COLO668 (cell line): Measurements from ENCODE around the gene MAP10.

Source experiments
- DNase-seq: peaks from one replicate; lab custom pipeline; 2025; ENCODE audit not compliant: unreplicated experiment; lab: John Stamatoyannopoulos, UW

The MAP10 gene

DNA sequence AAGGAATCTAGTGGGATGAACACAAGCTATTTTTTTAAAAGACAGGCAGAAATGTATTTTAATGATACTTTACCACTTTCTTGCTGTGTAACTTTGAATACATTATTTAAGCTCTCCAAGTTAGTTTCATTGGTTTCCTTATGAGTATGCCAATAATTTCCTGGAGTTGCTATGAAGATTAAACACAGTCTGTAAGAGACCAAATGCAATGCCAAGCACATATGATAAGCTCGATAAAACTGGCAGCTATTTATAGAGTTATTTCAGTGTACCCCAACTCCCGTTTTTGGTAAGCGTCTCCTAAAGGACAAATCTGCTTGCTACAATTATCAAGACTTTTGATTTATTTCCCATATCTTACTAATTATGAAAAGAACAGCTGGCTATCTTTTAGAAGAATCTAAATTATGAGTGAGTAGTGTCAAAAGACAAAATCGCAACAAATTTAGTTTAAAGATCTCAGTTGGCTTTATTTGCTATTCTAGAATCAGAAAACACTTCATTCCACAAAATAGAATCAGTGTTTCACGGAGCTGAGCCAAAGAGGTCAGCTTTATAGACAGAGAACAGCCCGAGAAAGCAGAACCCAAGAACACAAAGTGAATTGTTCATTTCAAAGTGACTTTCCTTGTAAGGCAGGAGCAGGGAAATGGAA, 7.2 kb upstream of the MAP10 start:
- no peak for DNase-seq

GRCh38 chr1:232798920-232799319, 6.3 kb upstream of the MAP10 start:
- DNase-seq, result no peak

GRCh38 chr1:232806186-232806510, 932 bp downstream of the MAP10 start:
- DNase-seq, result no peak

GRCh38 chr1:232810856-232811255, 5.6 kb downstream of the MAP10 start:
- no peak for DNase-seq

DNA sequence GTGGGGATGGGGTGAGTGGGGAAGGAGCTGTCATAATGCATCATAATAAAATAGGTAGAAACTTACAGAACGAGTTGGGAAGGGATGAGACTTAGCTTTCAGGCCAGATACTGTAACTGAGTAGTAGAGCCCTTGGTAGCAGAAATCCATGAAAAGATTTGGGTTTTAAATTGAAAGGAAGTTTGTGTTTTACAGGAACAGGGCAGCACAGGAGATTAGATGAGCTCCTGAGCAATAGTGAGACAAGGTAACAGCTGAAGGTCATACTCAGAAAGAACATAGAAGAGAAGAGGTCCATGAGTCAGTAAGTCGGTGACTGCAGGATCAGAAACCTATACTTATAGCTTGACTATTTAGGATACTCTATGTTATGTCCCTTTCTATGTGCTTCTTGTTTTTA, 7.3 kb downstream of the MAP10 start:
- DNase-seq, result no peak

- no peak for DNase-seq
Observed at GRCh38 chr1:232813097-232813496, 7.9 kb downstream of the MAP10 start.

DNA sequence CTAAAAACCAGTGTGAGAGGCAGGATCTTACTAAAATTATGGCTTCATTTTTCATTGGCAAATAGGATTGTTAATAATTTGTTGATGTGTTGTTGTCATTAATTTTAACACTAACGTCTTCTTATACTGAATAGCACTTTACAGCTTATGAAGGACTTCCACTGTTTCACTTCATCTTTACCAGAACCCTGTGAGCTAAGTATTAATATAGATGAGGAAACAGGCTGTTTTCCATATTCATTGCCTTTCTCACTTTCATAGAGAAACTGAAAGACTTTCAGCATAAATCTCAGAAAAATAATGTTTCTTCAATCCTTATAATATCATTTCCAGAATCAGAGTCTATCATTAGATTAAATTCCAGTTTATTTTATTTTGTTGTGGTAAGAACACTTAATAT, 8.5 kb downstream of the MAP10 start:
- DNase-seq, result no peak

DNA sequence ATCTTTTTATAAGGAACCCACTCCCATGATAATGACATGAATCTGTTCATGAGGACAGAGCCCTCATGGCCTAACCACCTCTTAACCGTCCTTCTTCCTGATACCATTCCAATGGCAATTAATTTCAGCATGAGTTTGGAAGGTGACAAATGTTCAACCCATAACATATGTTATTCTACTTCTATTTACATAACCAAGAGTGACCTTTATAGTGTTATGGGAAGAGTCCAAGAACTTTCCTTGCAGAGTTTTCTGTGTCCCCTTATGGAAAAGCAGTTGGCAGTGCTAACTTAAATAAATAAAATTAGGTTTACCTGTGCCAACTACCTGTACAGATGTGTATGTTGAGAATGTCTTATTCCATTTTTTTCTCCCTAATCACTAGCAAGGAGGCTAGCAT, 11.1 kb downstream of the MAP10 start:
- DNase-seq, result no peak

GRCh38 chr1:232818040-232818439, 12.8 kb downstream of the MAP10 start:
- DNase-seq, result no peak

GRCh38 chr1:232820431-232820830, 15.2 kb downstream of the MAP10 start:
- DNase-seq, result no peak

- no peak for DNase-seq
Observed at GRCh38 chr1:232822530-232822929, 17.3 kb downstream of the MAP10 start.

- DNase-seq, result no peak
Observed at GRCh38 chr1:232826318-232826717, 21.1 kb downstream of the MAP10 start.

- DNase-seq, result no peak
Observed at GRCh38 chr1:232830661-232831060, 25.4 kb downstream of the MAP10 start.

GRCh38 chr1:232831895-232832294, 26.7 kb downstream of the MAP10 start:
- no peak for DNase-seq

DNA sequence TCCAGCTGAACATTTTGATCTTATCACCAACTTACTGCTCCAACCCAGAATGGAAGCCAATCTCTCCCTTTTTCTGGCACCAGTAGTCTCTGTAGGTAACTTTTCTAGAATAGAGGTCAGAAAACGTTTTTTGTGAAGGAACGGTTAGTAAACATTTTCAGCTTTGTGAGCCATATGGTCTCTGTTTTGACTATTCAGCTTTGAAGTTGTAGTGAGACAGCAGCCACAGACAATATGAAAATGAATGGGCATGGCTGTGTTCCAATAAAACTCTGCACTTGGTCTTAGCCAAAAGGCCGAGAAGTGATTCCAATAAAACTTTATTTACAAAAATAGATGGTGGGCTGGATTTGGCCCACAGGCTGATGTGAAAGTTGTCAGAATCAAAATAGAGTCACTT, 28.9 kb downstream of the MAP10 start:
- no peak for DNase-seq

GRCh38 chr1:232835166-232835565, 29.9 kb downstream of the MAP10 start:
- no peak for DNase-seq

GRCh38 chr1:232837087-232837486, 31.9 kb downstream of the MAP10 start:
- no peak for DNase-seq

- no peak for DNase-seq
Observed at GRCh38 chr1:232841823-232842565, 36.8 kb downstream of the MAP10 start.

- DNase-seq, result no peak
Observed at GRCh38 chr1:232844791-232845190, 39.6 kb downstream of the MAP10 start.

- DNase-seq, result no peak
Observed at GRCh38 chr1:232845406-232845955, 40.3 kb downstream of the MAP10 start.

DNA sequence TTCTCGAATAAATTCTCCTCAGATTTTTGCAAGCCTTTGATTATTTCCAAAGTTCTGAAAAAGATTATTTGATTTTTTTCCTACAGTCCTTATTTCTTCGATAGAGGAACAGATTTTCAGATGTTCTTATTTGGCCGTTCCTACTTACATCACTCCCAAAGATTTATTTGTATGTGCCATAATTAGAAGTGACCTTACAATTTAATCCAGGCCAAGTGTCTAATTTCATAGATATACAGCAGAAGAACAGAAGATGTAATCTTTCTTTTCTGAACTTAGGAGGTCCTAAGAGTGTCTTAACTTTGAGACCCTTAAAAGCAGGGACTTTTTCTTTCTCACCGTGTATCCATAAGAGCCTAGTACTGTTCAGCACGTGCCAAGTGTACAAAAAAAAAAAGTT, 46.3 kb downstream of the MAP10 start:
- no peak for DNase-seq

- no peak for DNase-seq
Observed at GRCh38 chr1:232853994-232854797, 49.0 kb downstream of the MAP10 start.
